Measurements from ENCODE around the gene SRXN1.

The SRXN1 gene

GRCh38 chr20:602111-602970 lies 50.7 kb downstream of the SRXN1 start:
- no peak for DNase-seq

GRCh38 chr20:600736-601135 lies 52.3 kb downstream of the SRXN1 start:
- no peak for DNase-seq

- no peak for DNase-seq
Measured at GRCh38 chr20:600141-600540, 52.9 kb downstream of the SRXN1 start.

GRCh38 chr20:598133-598850 lies 54.7 kb downstream of the SRXN1 start:
- no peak for DNase-seq

GRCh38 chr20:597560-597959 lies 55.4 kb downstream of the SRXN1 start:
- no peak for DNase-seq
